Stimulated activated CD4-positive, alpha-beta T cell treated with anti-CD3 and anti-CD28 coated beads, Interleukin-4, amount 100 ng/mL, for 48 hours (primary cell): ENCODE measurements around the gene PAX6.

ENCODE experiments used
- DNase-seq, 2 donors: peaks; one replicate each; pipeline ENCODE4 v3.0.0-alpha.2; 2020; ENCODE audit warnings: low read depth in 2 of 2

The PAX6 gene

DNA sequence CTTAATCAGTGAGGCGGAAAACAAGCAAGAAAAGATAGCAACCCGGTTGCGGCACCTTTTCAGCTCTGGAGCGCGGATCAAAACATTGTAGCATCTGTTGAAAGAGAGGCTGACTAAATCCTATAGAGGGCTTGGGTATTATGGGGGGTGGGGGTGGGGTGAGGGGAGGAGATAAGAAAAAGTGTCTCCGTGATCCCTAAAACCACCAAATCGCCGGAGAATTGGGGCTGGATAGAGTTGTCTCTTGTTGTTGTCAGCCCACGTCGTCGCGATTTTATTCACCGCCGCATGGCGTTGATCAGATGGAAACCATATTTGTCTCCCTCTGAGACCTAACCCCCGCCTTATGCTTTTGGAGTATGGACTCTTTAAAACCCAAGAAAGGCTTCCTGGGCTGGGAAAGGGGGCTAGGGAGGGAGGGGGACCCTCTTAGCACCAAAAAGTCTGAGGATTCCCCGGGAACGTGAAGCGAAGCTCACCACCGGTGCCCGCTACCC lies 13.0 kb downstream of the PAX6 start:
- no peak for DNase-seq

DNA sequence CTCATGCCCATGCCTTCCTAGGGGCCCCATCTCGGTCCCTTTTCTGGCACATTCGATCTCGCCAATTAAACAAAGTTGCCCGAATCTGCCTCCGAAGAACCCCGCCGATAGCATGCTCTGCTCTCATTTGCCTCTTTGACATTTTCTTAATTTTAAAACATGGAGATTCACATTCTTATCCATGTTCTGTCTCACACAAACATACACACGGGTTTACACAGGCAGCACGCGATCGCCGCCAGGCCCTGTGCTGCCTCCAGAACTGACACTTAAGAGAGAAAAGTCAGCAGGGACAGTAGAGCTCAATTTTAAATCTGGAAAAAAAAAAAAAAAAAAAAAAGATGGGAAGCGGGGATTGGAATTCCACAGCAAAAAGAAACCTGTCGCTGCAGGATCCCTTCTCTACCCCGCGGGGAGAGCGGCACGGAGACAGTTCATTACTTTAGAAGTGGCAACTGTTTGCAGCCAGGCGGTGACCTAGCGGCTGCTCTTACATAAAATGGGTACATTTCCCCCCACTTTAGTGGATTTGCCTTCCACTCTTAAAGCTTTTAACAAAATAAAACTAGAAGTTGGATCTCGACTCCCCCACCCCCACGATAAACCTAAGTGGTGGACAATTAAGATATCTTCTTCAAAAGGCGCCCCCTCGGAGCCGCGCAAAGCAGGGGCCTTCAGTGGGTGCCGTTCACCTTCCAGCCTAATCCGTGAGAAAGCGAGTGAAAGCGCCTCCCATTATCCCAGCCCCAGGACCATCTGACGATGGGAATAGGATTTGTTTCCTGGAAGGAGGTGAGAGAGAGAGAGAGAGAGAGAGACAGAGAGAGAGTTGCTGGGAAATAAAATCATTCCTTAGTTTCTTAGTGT lies 13.7 kb downstream of the PAX6 start:
- no peak for DNase-seq

DNA sequence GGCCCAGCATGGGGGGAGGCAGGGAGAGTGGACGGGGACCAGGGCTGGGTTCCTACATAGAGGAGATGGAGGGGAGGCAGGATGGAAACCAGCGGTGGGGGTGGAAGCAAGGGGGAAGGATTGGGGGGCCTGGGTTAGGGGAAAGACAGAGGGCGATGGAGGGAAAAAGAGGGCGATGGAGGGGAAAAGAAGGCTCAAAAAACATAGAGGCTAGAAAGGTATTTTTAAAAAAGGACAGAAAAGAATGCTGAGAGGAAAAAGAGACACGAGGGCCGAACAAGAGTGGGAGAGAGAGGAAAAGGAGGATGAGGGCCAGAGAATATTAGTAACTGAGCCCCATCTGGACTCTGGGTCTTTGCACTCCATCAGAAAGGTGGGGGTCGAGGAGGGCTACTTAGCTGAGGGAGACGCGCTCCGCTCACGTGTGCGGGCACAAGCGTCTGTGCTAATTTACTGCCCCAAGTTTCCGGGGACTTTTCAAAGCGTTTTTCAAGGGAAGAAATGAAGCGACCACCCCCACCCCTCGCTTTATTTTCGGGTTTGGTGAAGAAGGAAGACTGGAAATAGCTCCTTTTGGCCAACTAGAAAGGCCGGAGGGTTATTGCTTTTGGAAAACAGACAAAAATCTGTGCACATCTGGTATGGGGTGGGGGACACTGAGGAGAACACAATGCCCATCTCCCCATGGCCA lies 14.5 kb downstream of the PAX6 start:
- DNase-seq, result no peak

- DNase-seq, result no peak
Observed at GRCh38 chr11:31795706-31796498, 15.2 kb downstream of the PAX6 start.

GRCh38 chr11:31794548-31794947 lies 16.6 kb downstream of the PAX6 start:
- DNase-seq, result no peak

DNA sequence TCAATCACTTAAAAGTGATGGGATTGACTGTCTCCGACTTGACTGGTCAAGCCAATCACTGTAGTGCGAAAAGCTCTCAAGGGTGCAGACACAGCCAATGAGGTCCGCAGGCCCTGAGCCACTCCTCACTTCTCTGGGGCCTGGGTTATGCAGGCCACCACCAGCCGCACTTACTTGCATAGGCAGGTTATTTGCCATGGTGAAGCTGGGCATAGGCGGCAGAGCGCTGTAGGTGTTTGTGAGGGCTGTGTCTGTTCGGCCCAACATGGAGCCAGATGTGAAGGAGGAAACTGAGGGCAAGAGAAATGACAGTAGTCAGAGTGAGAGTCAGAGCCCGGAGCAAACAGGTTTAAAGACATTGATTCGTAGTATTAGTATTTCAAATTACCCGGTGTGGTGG lies 17.9 kb downstream of the PAX6 start:
- DNase-seq, result no peak

GRCh38 chr11:31792456-31792855 lies 18.7 kb downstream of the PAX6 start:
- DNase-seq, result no peak

- no peak for DNase-seq
Observed at GRCh38 chr11:31792036-31792435, 19.1 kb downstream of the PAX6 start.

DNA sequence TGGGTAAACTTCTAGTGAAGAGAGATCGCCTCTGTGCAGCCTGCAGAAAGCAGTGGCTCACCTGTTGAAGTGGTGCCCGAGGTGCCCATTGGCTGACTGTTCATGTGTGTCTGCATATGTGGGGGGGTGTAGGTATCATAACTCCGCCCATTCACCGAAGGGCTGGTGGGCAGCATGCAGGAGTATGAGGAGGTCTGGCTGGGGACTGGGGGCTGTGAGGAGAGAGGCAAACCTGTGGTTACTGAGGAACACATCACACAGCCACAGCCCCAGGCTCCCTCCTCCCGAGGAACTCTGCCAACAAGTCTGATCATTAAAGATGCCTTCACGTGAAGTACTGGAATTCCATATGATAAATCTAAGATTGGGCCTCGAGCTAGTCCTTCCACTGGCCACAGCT lies 20.5 kb downstream of the PAX6 start:
- no peak for DNase-seq

DNA sequence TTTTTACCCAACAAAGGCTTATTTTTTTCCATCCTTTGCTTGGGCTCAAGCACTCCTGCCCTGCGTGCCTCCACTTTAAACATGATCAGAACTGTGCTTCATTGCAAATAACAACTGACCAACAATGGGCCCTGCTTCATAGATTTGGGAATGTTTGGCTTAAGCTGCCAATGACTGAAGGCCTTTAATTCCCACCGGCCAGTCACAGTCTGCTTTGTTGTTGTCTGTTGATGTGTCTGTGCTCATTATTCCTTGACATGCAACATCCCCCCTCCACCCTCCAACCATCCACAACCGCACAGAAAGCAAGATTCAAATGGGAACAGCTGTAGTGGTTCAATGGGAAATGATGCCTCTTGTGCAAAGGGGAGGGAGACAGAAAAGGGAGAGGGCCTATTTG lies 23.0 kb downstream of the PAX6 start:
- DNase-seq, result no peak

DNA sequence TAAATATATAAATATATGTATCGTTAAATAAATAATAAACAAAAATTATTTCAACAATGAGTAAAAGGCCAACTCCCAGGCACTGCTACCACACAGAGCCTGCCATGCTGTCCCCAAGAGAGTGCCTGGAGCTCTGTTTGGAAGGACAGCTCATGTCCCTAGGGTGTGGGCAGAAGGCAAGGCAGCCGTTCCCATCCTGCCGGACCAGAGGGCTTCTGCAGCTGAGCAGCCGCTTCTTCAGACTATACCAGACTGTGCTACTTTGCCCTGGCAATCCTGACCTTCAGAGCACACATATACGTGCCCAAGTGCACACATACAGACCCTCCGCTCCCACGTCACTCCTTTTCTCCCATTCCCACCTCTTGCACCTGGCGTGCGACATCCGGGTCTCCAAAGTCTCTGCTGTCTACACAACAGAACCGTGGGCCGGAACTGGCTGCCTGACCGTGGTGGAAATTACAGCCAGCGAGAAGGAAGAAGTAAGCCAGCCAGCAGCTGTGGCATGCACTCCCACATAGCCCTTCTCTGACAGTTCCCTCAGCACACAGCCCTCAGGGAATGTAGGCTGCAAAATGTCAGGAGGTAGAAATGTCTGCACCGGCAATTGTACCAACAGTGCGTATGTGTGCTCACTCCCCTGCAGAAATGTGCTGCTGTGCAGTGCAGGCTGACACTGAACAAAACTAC lies 24.0 kb downstream of the PAX6 start:
- no peak for DNase-seq

- DNase-seq, result no peak
Observed at GRCh38 chr11:31784611-31785010, 26.5 kb downstream of the PAX6 start.

DNA sequence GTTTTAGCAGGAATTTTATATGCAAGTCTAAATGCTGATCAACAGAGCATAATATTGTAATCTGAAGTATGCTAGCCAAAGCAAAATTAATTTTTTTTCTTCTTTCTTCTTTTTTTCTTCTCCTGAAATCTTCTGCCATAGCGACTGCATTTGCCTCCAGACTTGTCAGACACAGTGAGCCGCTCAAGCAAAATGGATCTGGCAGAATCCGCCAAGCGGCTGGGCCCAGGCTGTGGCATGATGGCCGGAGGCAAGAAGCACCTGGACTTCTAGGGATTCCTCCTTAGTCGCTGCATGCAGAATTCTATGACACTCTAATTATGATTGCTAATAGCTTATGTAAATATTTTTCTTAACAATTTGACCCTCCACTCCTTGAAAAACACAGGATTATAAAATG lies 27.9 kb downstream of the PAX6 start:
- no peak for DNase-seq

DNA sequence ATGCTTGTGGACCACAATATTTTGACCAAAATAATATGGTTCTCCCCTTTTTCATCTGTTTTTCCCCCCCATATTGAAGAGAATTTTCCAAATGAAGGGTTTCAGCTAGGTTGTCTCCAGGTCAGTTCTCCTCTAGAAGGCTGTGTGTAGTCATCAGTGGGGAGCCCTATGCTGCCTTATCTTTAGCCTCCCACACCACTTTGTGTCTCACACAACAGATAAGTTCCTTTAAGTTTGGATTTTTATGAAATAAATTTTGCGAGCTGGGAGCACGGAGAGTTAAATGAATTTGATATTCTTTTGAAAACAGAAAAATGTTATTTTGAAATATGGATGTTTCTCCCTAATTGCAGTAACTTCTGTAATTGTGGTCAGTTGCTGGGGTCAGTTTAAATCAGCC lies 28.9 kb downstream of the PAX6 start:
- no peak for DNase-seq

DNA sequence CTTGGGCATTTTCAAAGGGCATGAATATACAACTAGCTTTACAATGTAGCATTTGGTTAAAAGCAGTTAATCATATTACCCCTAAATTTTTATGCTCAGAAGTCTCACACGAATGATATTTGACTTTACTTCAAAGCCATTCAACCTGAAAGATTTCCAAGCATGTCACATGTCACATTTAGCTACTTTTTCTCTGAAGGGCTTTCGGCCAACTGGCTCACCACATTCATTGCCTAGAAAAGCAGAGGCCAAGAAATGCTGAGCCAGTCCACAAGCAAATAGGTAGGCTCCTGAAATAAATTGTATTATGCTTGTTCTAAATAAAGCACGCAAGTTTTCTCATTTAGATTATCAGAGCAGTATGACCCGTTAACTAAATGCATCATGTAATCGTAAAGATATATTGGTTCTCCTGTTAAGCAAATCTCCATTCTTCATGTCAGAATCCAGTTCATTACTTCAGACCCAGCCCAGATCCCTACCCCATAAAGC lies 30.6 kb downstream of the PAX6 start:
- no peak for DNase-seq

DNA sequence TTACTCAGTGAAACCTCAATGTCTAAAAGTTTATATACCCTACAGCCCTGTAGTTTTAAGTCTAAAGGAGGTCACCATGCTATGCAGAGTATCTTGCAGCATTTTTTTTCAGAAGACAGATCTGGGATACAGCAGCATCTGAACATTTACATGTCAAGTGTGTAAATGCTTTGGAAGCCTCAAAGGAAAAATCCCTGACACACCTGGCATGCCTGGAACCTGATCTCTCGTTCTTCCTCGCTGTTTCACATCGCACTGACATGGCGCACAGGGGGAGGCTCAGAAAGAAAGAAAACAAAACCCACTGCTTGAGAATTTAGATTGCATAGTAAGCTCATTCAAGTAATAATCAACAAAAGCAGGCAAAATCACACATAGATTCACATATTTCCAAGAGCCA lies 31.0 kb downstream of the PAX6 start:
- no peak for DNase-seq

DNA sequence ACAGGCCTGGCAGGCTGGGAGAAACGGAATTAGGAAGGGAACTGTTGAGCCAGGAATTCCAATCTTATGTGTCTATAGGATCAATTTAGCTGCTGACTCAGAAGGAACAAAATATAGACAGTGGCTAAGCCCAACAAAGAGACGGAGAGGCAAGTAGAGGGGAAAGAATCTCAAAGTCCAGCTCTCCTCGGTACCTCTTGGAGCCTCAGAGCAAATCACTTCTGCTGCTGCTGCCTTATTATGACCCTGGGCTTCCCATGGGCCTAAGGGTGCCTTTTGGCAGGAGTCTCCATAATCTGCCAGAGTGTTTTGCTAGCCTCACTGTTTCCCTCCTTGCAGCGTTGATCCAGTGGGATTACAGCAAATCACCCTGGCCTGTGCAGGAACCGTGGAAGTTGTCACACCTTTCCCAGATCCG lies 31.7 kb downstream of the PAX6 start:
- no peak for DNase-seq

GRCh38 chr11:31772412-31772811 lies 38.7 kb downstream of the PAX6 start:
- no peak for DNase-seq

DNA sequence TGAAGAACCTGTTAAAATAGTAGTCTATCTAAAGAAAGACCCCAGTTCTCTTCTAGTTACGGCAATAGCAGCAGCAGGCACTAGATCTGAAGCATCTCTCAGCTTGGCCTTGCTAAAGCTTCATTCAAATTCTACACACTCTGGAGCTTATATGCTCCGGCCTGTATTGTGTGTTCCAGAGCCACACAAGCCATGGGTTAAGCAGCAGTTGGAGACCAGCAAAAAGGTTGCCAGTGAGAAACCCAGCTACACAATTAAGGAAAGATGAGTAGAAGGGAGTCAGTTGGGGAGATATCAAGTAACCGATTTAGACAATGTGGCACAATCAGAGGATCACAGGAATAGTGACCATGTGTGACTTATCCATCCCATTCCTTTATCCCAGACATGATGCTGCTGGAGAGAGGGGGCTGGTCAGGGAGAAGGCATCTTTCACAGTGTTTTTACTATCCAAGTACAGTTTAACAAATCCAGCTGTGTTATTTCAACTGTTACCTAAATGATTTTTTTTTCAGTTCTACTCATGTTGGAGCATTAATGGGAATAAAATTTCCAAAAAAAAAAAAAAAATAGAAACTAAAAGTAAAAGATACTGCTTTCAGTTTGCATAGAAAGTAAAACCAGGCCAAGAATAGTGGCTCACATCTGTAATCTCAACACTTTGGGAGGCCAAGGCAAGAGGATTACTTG lies 41.0 kb downstream of the PAX6 start:
- DNase-seq, result no peak

DNA sequence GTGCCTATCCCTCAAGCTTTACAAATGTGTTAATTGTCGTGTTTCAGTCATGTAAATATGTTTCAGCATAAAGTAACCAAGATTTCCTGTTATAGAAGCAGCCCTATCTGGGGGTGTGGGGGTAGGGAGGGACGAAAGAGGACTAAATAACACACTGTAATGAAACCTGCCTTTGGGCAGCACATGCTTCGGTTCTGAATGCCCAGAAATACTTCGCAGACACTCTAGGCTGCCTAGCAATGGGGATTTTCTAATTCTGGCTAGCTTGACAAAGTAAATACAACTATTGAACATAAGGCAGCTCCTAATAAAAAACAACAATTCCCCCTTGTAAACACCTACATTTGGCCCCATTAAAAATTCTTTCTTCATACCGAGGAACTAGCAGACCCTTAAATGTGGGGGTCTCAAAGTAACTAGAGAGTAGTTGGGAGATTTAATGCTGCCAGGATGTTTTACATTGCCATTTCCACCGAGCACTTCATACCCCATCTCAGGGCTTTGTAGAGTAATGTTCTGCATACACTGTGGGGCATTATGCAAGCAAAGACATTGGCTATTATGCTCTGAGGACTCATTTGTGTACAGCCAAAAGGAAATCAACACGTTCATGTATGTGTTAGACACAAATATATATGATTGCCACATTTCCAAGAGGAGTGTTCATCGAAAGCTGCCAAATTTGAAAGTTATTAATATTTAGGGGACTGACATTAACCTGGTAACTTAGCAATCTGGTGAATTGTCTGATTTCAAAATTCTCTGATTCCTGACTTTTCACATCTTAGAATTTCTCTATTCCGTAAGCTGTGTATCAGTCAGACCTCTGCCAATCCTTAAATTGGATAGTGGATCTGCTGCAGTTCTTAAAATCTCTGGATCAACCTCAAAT lies 42.1 kb downstream of the PAX6 start:
- no peak for DNase-seq
